Measurements from ENCODE around the gene TP73. TPM values are rescaled to one million over a fixed set of nuclear protein-coding genes. Genes with fewer than 3 reads are reported as not detected.

TP73 gene
- total and polyA plus RNA-seq, 2 donors from 2014 or later: 0.54 TPM; not detected in 1

DNA sequence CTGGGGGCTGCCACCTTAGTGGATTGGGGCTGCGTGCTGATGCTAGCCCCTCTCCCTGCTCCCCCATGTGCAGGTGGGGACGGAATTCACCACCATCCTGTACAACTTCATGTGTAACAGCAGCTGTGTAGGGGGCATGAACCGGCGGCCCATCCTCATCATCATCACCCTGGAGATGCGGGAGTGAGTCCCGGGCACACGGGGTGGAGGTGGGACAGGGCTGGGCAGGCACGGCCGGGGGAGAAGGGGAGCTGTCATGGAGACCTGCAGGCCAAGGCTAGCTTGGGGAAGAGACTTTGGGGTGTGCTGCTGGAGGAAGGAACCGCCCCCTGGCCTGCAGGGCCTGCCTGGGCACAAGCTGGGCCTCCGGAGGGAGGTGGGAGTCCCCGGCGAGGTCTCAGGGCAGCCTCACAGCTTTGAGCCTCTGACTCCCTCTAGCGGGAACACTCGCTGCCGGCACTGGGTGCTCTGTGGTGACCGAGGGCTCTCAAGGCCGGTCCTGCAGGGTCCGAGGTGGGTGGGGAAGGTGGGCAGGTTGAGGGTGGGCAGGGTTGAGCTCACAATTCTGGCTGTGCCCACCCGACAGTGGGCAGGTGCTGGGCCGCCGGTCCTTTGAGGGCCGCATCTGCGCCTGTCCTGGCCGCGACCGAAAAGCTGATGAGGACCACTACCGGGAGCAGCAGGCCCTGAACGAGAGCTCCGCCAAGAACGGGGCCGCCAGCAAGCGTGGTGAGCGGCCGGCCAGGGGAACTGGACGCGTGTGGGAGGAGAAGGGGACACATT, 74.9 kb downstream of the TP73 start:
- Histone ChIP-seq H3K27ac (ENCODE audit: low read depth in 2 of 2, low read length in 2 of 2) (no peak overlapping the region), H3K4me3 (ENCODE audit: low read length in 3 of 3) (no peak overlapping the region), H3K9me3 (ENCODE audit: control insufficient read depth in 2 of 3, insufficient read depth in 1 of 3, low read length in 3 of 3) (no peaks in the 10 kb centered on the region), H3K27me3 (ENCODE audit: control insufficient read depth, insufficient read depth, low read length) (no peaks in the 10 kb centered on the region), H3K36me3 (ENCODE audit: control insufficient read depth in 2 of 3, insufficient read depth in 3 of 3, low read length in 3 of 3) (no peaks in the 10 kb centered on the region), H3K9ac (ENCODE audit: low read length in 3 of 3) (no peak overlapping the region), H3K4me1 (ENCODE audit: control insufficient read depth in 2 of 3, insufficient read depth in 2 of 3, low read depth in 1 of 3, low read length in 3 of 3) (no peaks in the 10 kb centered on the region)
- TF ChIP-seq, protein P1, sequence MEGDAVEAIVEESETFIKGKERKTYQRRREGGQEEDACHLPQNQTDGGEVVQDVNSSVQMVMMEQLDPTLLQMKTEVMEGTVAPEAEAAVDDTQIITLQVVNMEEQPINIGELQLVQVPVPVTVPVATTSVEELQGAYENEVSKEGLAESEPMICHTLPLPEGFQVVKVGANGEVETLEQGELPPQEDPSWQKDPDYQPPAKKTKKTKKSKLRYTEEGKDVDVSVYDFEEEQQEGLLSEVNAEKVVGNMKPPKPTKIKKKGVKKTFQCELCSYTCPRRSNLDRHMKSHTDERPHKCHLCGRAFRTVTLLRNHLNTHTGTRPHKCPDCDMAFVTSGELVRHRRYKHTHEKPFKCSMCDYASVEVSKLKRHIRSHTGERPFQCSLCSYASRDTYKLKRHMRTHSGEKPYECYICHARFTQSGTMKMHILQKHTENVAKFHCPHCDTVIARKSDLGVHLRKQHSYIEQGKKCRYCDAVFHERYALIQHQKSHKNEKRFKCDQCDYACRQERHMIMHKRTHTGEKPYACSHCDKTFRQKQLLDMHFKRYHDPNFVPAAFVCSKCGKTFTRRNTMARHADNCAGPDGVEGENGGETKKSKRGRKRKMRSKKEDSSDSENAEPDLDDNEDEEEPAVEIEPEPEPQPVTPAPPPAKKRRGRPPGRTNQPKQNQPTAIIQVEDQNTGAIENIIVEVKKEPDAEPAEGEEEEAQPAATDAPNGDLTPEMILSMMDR (IDR thresholded peaks at IDR 0.05; ENCODE audit: borderline replicate concordance, extremely low read depth, insufficient read depth): peak; percentile 14
- intact Hi-C loops (cut with DNase I): no loop called here
- DNase-seq (peak in 3 of 5 donors; percentile 39 to 57 (median 40)), FAIRE-seq (no peak)

DNA sequence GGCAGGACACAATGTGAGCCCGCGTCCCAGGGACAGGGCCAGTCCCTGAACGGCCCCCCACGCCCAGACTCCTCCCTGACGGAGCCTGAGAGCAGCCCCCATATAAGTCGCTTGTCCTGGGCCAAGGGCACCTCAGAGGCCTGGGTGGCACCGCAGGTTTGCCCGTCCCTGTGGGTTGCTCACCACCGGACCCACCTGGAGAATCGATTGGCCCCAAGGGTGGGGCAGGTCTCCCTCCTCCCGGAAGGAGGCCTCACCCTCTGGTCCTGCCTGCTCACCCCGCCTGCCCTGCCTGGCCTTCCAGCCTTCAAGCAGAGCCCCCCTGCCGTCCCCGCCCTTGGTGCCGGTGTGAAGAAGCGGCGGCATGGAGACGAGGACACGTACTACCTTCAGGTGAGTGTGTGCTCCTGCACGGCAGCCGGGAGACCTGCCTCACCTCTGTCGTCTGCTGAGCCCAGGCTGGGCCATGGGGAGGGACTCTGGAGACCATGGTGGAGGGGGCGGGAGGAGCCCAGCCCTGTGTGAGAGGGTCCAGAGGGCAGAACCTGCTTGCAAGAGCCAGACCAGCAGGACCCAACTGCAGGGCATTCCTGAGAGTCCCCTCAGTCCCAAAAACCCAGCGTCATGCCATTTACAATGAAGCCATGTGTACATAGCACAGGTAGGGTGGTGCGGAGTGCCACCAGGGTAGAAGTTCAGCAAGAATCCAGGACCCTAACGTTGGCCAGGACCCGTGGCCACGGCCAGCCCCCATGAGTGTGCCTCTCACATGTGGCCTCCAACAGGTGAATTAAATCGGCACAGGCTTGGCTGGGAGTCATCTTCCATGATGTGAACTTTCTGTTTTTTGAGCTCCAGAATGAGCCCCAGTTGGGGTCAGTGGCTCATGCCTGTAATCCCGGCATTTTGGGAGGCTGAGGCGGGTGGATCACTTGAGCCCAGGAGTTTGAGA, 75.8 kb downstream of the TP73 start:
- DNase-seq (no peak), FAIRE-seq (no peak)
- no peak overlapping the region for H3K4me3 ChIP-seq (ENCODE audit: low read length in 3 of 3)
- intact Hi-C loops (cut with DNase I): no loop called here
- no peaks in the 10 kb centered on the region for H3K4me1 ChIP-seq (ENCODE audit: control insufficient read depth in 2 of 3, insufficient read depth in 2 of 3, low read depth in 1 of 3, low read length in 3 of 3)
- no peak overlapping the region for H3K9ac ChIP-seq (ENCODE audit: low read length in 3 of 3)
- no peaks in the 10 kb centered on the region for H3K36me3 ChIP-seq (ENCODE audit: control insufficient read depth in 2 of 3, insufficient read depth in 3 of 3, low read length in 3 of 3)
- TF ChIP-seq, protein P1 (IDR thresholded peaks at IDR 0.05; ENCODE audit: borderline replicate concordance, extremely low read depth, insufficient read depth): no peak
- no peak overlapping the region for H3K27ac ChIP-seq (ENCODE audit: low read depth in 2 of 2, low read length in 2 of 2)
- H3K27me3 ChIP-seq (ENCODE audit: control insufficient read depth, insufficient read depth, low read length): no peaks in the 10 kb centered on the region
- no peaks in the 10 kb centered on the region for H3K9me3 ChIP-seq (ENCODE audit: control insufficient read depth in 2 of 3, insufficient read depth in 1 of 3, low read length in 3 of 3)

DNA sequence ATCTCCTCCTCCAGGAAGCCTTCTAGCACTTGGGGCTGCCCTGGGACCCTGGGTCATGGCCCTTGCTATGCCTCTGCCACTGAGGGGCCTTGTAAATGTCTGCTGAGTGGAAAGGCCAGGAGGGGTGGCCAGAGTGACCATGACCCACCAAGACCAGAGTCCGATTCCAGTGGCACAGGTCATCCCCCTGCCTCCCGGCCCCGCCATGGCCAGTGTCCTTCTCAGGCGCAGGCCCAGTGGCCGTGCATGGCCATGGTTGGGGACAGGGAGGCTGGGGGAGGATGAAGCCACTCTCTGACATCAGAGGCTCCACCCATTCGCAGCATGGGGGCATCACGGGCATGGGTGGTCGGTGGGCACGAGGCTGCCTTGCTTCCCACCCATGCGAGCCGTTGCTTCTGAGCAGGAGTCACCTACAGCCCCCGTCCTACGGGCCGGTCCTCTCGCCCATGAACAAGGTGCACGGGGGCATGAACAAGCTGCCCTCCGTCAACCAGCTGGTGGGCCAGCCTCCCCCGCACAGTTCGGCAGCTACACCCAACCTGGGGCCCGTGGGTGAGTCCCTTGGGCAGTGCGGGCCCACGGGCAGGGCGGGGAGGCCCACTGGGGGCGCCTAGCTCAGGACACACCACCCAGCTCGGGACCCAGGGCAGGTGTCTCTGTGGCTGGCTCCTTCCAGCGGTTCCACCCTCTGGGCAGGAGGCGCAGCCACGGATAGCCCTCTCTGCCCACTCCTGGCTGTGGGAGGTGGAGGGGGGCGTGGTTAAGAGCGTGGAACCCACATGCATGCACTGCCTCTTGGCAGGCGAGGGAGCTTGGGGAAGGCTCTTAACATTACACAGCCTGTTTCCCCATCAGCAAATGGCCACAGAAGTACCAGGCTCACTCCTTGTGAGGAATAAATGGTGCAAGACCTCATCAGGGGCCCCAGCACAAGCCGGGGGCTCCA, 77.6 kb downstream of the TP73 start:
- FAIRE-seq (no peak), DNase-seq (no peak)
- no peaks in the 10 kb centered on the region for H3K9me3 ChIP-seq (ENCODE audit: control insufficient read depth in 2 of 3, insufficient read depth in 1 of 3, low read length in 3 of 3)
- intact Hi-C loops (cut with DNase I): no loop called here
- no peaks in the 10 kb centered on the region for H3K4me1 ChIP-seq (ENCODE audit: control insufficient read depth in 2 of 3, insufficient read depth in 2 of 3, low read depth in 1 of 3, low read length in 3 of 3)
- no peaks in the 10 kb centered on the region for H3K27me3 ChIP-seq (ENCODE audit: control insufficient read depth, insufficient read depth, low read length)
- H3K4me3 ChIP-seq (ENCODE audit: low read length in 3 of 3): no peak overlapping the region
- H3K9ac ChIP-seq (ENCODE audit: low read length in 3 of 3): no peak overlapping the region
- H3K36me3 ChIP-seq (ENCODE audit: control insufficient read depth in 2 of 3, insufficient read depth in 3 of 3, low read length in 3 of 3): no peaks in the 10 kb centered on the region
- no peak overlapping the region for H3K27ac ChIP-seq (ENCODE audit: low read depth in 2 of 2, low read length in 2 of 2)
- TF ChIP-seq, protein P1 (IDR thresholded peaks at IDR 0.05; ENCODE audit: borderline replicate concordance, extremely low read depth, insufficient read depth): no peak

Data from kidney (tissue), 14 donors.